Activated CD4-positive, CD25-positive, alpha-beta regulatory T cell treated with anti-CD3 and anti-CD28 coated beads, Interleukin-2, amount 50 U/mL, for 16 hours (primary cell): ENCODE results near the gene HSD11B1.

Experiments used
- DNase-seq: peaks from one replicate; pipeline ENCODE4 v3.0.0-alpha.2; 2020; ENCODE audit warnings: low read depth, low spot score

The HSD11B1 gene

GRCh38 chr1:209704584-209704983, at the start of gene HSD11B1:
Gene HSD11B1 (plus strand): TSS chr1:209704846. CDS start chr1:209704943, 97 bp downstream.
- DNase-seq: no peak

GRCh38 chr1:209655411-209656231, 49.0 kb upstream of the HSD11B1 start:
- DNase-seq: no peak

GRCh38 chr1:209657140-209657879, 47.3 kb upstream of the HSD11B1 start:
- no peak for DNase-seq

- no peak for DNase-seq
Measured at GRCh38 chr1:209657918-209658317, 46.7 kb upstream of the HSD11B1 start.

GRCh38 chr1:209659909-209660308, 44.7 kb upstream of the HSD11B1 start:
- no peak for DNase-seq

- no peak for DNase-seq
Measured at GRCh38 chr1:209661071-209661470, 43.6 kb upstream of the HSD11B1 start.

GRCh38 chr1:209662879-209663327, 41.7 kb upstream of the HSD11B1 start:
- DNase-seq: no peak

GRCh38 chr1:209667103-209667502, 37.5 kb upstream of the HSD11B1 start:
- no peak for DNase-seq

- DNase-seq: no peak
Measured at GRCh38 chr1:209667708-209668107, 36.9 kb upstream of the HSD11B1 start.

- DNase-seq: no peak
Measured at GRCh38 chr1:209670441-209671082, 34.1 kb upstream of the HSD11B1 start.

GRCh38 chr1:209672705-209673630, 31.7 kb upstream of the HSD11B1 start:
- no peak for DNase-seq

- no peak for DNase-seq
Measured at GRCh38 chr1:209673631-209674417, 30.8 kb upstream of the HSD11B1 start.

- no peak for DNase-seq
Measured at GRCh38 chr1:209674957-209675564, 29.6 kb upstream of the HSD11B1 start, which contains the start of gene G0S2. Gene G0S2 (plus strand): TSS chr1:209675412. CDS start chr1:209675685, 273 bp downstream.

- DNase-seq: no peak
Measured at GRCh38 chr1:209675565-209676154, 29.0 kb upstream of the HSD11B1 start.

- no peak for DNase-seq
Measured at GRCh38 chr1:209678981-209679539, 25.6 kb upstream of the HSD11B1 start.

GRCh38 chr1:209685821-209686220, 18.8 kb upstream of the HSD11B1 start:
- no peak for DNase-seq

GRCh38 chr1:209686322-209686721, 18.3 kb upstream of the HSD11B1 start:
- no peak for DNase-seq

- DNase-seq: no peak
Measured at GRCh38 chr1:209688746-209689234, 15.9 kb upstream of the HSD11B1 start.

GRCh38 chr1:209689477-209689876, 15.2 kb upstream of the HSD11B1 start:
- DNase-seq: no peak
